SH-SY5Y (cell line): ENCODE data around the gene SPRR5.

ENCODE experiments used
- GATA2 ChIP-seq: IDR thresholded peaks from 2 replicates; pipeline ENCODE4 v1.6.1; 2011; ENCODE audit warnings: mild to moderate bottlenecking, low read depth, low read length
- GATA3 ChIP-seq: IDR thresholded peaks from 2 replicates; pipeline ENCODE4 v1.6.1; 2011; ENCODE audit warnings: low read depth, mild to moderate bottlenecking, low read length, moderate library complexity

DNA sequence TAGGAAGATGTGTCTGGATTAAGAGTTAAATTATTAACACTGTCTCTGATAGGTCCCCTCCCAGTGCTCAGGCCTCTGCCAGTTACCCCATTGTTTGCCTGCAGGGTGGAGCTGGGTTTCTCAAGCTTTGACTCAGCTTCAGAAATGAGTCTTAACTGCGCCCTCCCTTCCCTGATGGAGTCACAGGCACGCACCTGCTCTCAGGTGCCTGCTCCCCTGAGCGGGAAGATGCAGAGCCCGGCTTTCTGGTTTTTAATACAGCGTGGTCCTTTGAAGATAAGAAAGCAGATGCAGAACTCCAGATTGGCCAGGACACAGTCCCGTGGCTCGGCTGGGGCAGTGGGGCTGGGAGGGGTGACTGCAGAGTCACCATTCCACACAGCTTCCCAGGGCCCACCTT lies 20.2 kb downstream of the SPRR5 start:
- TF ChIP-seq GATA2 (no peak), GATA3 (no peak)
